GM12872 (cell line): ENCODE measurements around the gene SGMS1.

Experiments used
- CTCF ChIP-seq: IDR thresholded peaks from 3 replicates; pipeline ENCODE4 v1.5.1; 2011; ENCODE audit warnings: low read depth, mild to moderate bottlenecking, low read length, moderate library complexity; ENCODE audit not compliant: insufficient read depth

Gene SGMS1

GRCh38 chr10:50396491-50397311 lies 227.1 kb downstream of the SGMS1 start:
- TF ChIP-seq CTCF, result no peak

GRCh38 chr10:50395851-50396250 lies 227.9 kb downstream of the SGMS1 start:
- no peak for TF ChIP-seq CTCF

- TF ChIP-seq CTCF, result no peak
Measured at GRCh38 chr10:50395271-50395670, 228.5 kb downstream of the SGMS1 start.

GRCh38 chr10:50394832-50395231 lies 228.9 kb downstream of the SGMS1 start:
- TF ChIP-seq CTCF, result no peak

GRCh38 chr10:50393784-50394467 lies 229.8 kb downstream of the SGMS1 start:
- TF ChIP-seq CTCF, result no peak

- TF ChIP-seq CTCF, result no peak
Measured at GRCh38 chr10:50392966-50393718, 230.6 kb downstream of the SGMS1 start.

GRCh38 chr10:50392426-50392825 lies 231.3 kb downstream of the SGMS1 start:
- TF ChIP-seq CTCF, result no peak
